ENCODE results near the gene CRYGC. TPM values are rescaled to one million over a fixed set of nuclear protein-coding genes. Genes with fewer than 3 reads are reported as not detected.

Gene CRYGC
- total and polyA plus RNA-seq, 2 of the 8 experiments (the other 6 are each of a cell fraction or from before 2014, with no cell fraction given): not detected

DNA sequence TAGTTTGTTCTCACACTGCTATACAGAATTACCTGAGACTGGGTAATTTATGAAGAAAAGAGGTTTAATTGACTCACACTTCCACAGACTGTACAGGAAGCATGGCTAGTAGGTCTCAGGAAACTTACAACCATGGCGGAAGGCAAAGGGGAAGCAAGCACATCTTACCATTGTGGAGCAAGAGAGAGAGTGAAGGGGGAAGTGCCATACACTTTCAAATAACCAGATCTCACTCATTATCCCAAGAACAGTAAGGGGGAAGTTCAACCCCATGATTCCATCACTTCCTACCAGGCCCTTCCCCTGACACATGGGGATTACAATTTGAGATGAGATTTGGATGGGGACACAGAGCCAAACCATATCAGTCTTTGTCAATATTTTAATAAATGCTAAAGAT lies 21.3 kb upstream of the CRYGC start (continued):
- no peak for TF ChIP-seq CTCF (IDR thresholded peaks at IDR 0.05; ENCODE audit: control extremely low read depth in 1 of 3, insufficient read depth in 1 of 3, low read depth in 1 of 3, low read length in 3 of 3)
- no peak for TF ChIP-seq EZH2 (IDR thresholded peaks at IDR 0.05; ENCODE audit: low read depth, low read length, severe bottlenecking)

Measured in H1 (cell line).